K562 (cell line): ENCODE data around the gene PIP5K1B. TPM values are rescaled to one million over a fixed set of nuclear protein-coding genes. Genes with fewer than 3 reads are reported as not detected.

Source experiments
- ARID4B ChIP-seq: sonication (generic); formaldehyde crosslinking; IDR thresholded peaks from 2 replicates; pipeline ENCODE4 v1.8.0; 2022; ENCODE audit warnings: mild to moderate bottlenecking, missing genetic modification reagents
- BDP1 ChIP-seq: IDR thresholded peaks from 3 replicates; pipeline ENCODE4 v1.6.1; 2011; ENCODE audit not compliant: insufficient read length, insufficient read depth
- DEAF1 ChIP-seq: fragments of 450-650 bp; formaldehyde crosslinking; IDR thresholded peaks from 2 replicates; pipeline ENCODE4 v1.4.0; 2020; ENCODE audit warnings: mild to moderate bottlenecking, moderate library complexity
- E2F1 ChIP-seq: sonication (generic); formaldehyde crosslinking; IDR thresholded peaks from 2 replicates; pipeline ENCODE4 v1.8.1; 2023; ENCODE audit warnings: mild to moderate bottlenecking, missing genetic modification reagents, moderate library complexity
- MCM2 ChIP-seq: fragments of 450-650 bp; IDR thresholded peaks from 2 replicates; pipeline ENCODE4 v1.6.1; 2017; ENCODE audit warnings: low read depth, mild to moderate bottlenecking
- MIER1 ChIP-seq: fragments of 450-650 bp; IDR thresholded peaks from 2 replicates; pipeline ENCODE4 v1.6.1; 2016; ENCODE audit warnings: antibody characterized with exemption, mild to moderate bottlenecking, low read depth
- RBM34 ChIP-seq: fragments of 200-400 bp; formaldehyde crosslinking; IDR thresholded peaks from 2 replicates; pipeline ENCODE4 v1.6.1; 2018; ENCODE audit warnings: low read length, borderline replicate concordance; ENCODE audit not compliant: insufficient read depth
- RNF219 ChIP-seq: fragments of 250-450 bp; sonication (Bioruptor Pico); IDR thresholded peaks from 2 replicates; pipeline ENCODE4 v1.5.0; 2022; ENCODE audit warnings: mild to moderate bottlenecking
- SIN3A ChIP-seq, 2 experiments: fragments of 150-350 bp in 1 of 2; IDR thresholded peaks; 2 replicates each; pipeline ENCODE4 v1.6.1; 2011 to 2016; ENCODE audit warnings: borderline replicate concordance in 2 of 2, low read depth in 2 of 2, low read length in 2 of 2, mild to moderate bottlenecking in 2 of 2, moderate library complexity in 2 of 2; ENCODE audit not compliant: control insufficient read depth in 1 of 2
- STAT5B ChIP-seq: fragments of 250-450 bp; sonication (Bioruptor Pico); IDR thresholded peaks from 2 replicates; pipeline ENCODE4 v1.8.0; 2021; ENCODE audit warnings: mild to moderate bottlenecking, inconsistent platforms
- ZFPM2 ChIP-seq: fragments of 250-450 bp; sonication (Bioruptor Pico); IDR thresholded peaks from 2 replicates; pipeline ENCODE4 v1.5.1; 2022; ENCODE audit warnings: mild to moderate bottlenecking
- ZNF12 ChIP-seq: sonication (generic); formaldehyde crosslinking; IDR thresholded peaks from 2 replicates; pipeline ENCODE4 v1.4.0; 2020; ENCODE audit warnings: mild to moderate bottlenecking, missing genetic modification reagents
- ZNF175 ChIP-seq: fragments of 200-800 bp; sonication (Bioruptor generic); IDR thresholded peaks from 2 replicates; pipeline ENCODE4 v1.6.1; 2016; ENCODE audit warnings: low read depth, mild to moderate bottlenecking, missing genetic modification characterization, missing compliant biosample characterization
- polyA plus RNA-seq, 8 experiments: library from polyadenylated mRNA; depleted of rRNA in 4 of 8; stranded (reverse) in 5 of 8; unstranded in 3 of 8; fragments of >200 nt; fragmentation: Nextera tagmentation in 2 of 8; fragmentation: Illumina TruSeq in 1 of 8; extraction: Ambion mirVana in 2 of 8; extraction: Trizol in 1 of 8; gene quantifications; 2 replicates each; pipeline versions ENCODE4 v1.2.1 to v1.2.3, GENCODE V29; 2011 to 2014; ENCODE audit warnings: inconsistent platforms in 1 of 8, missing spikeins in 1 of 8
- total RNA-seq, 7 experiments: library from RNA; depleted of rRNA in 6 of 7; stranded (reverse); fragments of >200 nt in 6 of 7; fragmentation: Illumina TruSeq in 2 of 7; extraction: Trizol in 2 of 7; gene quantifications; 2 replicates each; pipeline versions ENCODE4 v1.2.1 to v1.2.3, GENCODE V29; 2011 to 2021; ENCODE audit warnings: low replicate concordance in 1 of 7
- TF ChIP-seq, protein P1 (sequence below): fragments of 250-450 bp; sonication (Bioruptor Pico); IDR thresholded peaks from 2 replicates; pipeline ENCODE4 v1.8.0; 2021; ENCODE audit warnings: borderline replicate concordance, mild to moderate bottlenecking, moderate library complexity; ENCODE audit not compliant: poor library complexity, severe bottlenecking
- TF ChIP-seq, protein P2 (sequence below): fragments of 450-650 bp; formaldehyde crosslinking; IDR thresholded peaks from 2 replicates; pipeline ENCODE4 v1.4.0; 2022; ENCODE audit warnings: missing genetic modification characterization

PIP5K1B gene
- total and polyA plus RNA-seq, 9 of the 15 experiments (the other 6 are each of a cell fraction or from before 2014, with no cell fraction given) = 3.1 to 12.9 (median 7.4) TPM

DNA sequence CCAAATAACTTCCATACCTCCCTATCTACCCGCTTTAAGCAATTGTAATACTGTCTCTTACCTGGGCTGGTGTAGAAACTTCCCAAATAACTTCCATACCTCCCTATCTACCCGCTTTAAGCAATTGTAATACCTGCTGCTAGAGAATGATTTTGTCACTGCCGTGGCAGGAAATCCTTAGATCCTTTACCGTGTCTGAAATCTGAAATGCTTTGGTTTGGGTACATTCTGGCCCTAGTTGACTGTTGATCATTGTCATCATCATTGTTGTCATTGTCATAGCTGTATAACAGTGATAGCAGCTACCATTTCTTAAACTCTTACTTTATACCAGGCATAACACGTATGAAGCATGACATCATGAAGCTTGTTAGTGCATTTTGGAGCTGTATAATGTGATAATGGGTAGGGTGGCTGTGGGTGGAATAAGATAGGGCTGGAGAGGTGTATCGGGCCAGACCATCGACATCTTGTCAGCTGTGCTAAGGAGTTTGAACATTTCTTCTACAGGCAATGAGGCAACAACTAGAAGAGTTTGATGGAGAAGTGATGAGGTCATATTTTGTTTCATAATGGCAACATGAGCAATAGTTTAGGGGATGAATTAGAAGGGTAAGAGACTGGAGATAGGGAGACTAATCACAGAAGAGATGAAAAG lies 15.7 kb downstream of the PIP5K1B start (continued):
- TF ChIP-seq RNF219 (CRISPR knock-in tag) = no peak
- TF ChIP-seq RBM34 = no peak
- no peak for TF ChIP-seq STAT5B (CRISPR knock-in tag)
- TF ChIP-seq ARID4B (CRISPR knock-in tag) = no peak
- no peak for TF ChIP-seq DEAF1 (CRISPR knock-in tag)
- no peak for TF ChIP-seq BDP1
- TF ChIP-seq ZNF12 (CRISPR knock-in tag) = no peak
- TF ChIP-seq MCM2 = no peak
- TF ChIP-seq, protein P1, sequence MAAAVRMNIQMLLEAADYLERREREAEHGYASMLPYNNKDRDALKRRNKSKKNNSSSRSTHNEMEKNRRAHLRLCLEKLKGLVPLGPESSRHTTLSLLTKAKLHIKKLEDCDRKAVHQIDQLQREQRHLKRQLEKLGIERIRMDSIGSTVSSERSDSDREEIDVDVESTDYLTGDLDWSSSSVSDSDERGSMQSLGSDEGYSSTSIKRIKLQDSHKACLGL (CRISPR knock-in tag) = no peak
- no peak for TF ChIP-seq ZNF175 (CRISPR knock-in tag)
- TF ChIP-seq ZFPM2 (CRISPR knock-in tag) = no peak
- TF ChIP-seq, protein P2, sequence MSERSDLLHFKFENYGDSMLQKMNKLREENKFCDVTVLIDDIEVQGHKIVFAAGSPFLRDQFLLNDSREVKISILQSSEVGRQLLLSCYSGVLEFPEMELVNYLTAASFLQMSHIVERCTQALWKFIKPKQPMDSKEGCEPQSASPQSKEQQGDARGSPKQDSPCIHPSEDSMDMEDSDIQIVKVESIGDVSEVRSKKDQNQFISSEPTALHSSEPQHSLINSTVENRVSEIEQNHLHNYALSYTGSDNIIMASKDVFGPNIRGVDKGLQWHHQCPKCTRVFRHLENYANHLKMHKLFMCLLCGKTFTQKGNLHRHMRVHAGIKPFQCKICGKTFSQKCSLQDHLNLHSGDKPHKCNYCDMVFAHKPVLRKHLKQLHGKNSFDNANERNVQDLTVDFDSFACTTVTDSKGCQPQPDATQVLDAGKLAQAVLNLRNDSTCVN = no peak
- no peak for TF ChIP-seq MIER1
- no peak for TF ChIP-seq SIN3A (IDR thresholded peaks at IDR 0.05; ENCODE audit: borderline replicate concordance in 2 of 2, control insufficient read depth in 1 of 2, low read depth in 2 of 2, low read length in 2 of 2)
- no peak for TF ChIP-seq E2F1 (CRISPR knock-in tag)
